ENCODE data around the gene IFT172.

IFT172 gene

DNA sequence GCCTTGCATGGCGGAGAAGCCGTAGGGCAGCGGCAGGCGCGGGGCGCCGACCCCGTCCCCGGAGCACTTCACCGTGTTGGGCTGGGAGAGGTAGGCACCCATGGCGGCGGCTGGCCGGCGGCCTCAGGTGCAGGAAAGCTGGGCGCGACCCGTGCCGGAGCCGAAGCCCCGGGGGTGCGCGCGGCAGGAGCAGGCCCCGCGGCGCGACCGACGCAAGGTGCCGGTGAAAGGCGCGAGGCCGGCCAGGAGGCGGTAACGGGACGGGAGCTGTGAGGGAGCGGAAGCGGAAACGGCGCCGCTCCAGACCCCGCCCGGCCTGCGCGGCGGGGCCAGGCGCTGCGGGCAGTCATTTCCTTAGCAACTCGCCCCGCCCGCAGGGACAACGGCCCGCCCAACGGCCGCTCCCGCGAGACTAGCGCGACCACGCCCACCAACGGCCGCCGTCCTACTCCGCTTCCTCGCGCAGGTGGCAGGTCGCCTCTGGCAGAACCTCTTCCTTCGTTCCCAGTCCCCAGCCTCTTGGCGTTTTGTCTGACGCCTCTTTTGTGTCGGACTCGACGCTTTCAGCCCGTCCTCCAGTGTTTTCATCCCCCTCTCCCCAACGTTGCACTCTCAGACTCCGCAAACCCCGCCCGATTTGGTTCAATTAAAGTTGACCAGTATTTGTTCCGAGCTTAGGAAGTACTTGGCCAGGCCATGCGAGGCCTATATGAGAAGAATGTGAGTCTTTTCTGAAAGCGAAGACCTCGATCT, 80.0 kb downstream of the IFT172 start, which contains the start of gene PPM1G:
Gene PPM1G, minus strand, starts transcription at position 271 of the 753 bp plus-strand sequence. Its CDS starts 169 bp downstream, at position 102.
- TF ChIP-seq, protein P1, sequence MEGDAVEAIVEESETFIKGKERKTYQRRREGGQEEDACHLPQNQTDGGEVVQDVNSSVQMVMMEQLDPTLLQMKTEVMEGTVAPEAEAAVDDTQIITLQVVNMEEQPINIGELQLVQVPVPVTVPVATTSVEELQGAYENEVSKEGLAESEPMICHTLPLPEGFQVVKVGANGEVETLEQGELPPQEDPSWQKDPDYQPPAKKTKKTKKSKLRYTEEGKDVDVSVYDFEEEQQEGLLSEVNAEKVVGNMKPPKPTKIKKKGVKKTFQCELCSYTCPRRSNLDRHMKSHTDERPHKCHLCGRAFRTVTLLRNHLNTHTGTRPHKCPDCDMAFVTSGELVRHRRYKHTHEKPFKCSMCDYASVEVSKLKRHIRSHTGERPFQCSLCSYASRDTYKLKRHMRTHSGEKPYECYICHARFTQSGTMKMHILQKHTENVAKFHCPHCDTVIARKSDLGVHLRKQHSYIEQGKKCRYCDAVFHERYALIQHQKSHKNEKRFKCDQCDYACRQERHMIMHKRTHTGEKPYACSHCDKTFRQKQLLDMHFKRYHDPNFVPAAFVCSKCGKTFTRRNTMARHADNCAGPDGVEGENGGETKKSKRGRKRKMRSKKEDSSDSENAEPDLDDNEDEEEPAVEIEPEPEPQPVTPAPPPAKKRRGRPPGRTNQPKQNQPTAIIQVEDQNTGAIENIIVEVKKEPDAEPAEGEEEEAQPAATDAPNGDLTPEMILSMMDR (conservative IDR thresholded peaks at IDR 0.05; ENCODE audit: control insufficient read depth, insufficient read depth, low read depth, low read length) = no peak
- peak; percentile 88 for DNase-seq (ENCODE audit: low read depth)
- peak within 1 kb of the TSS; percentile 85 for H3K4me3 ChIP-seq (ENCODE audit: control insufficient read depth, low read depth, low read length)

DNA sequence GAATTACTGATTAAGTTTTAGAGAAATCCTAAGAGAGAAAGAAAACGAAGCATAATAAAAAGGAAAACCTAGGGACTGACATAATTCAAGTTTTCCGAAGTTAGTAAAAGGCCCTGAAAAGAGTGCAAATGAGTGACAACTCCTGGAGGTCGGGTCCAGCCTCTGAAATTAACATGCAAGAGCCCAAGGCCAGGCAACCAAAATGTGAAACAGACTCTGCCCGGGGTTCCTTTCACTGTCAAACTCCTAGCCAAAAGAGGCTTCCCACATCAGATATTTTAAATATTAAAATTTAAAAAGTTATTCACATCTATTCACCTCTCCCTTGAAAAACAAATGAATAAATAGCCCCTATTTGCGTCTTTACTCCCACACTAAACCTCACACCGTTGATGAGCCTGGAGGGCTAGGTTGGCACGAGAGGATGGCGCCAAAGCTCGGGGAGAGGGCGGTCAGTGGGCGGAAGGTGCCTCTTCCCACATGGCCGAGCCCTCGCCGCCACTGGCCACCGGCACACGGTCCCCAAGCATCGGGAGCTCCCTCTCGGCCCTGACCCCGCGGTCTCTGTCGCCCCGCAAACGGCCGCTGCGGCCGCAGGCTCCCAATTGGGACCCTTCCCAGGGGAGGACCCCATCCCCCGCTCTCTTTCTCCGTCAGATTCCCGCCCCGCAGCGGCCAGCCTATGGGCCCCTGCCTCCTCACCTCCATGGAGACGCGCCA, 80.8 kb downstream of the IFT172 start:
- TF ChIP-seq, protein P1 (conservative IDR thresholded peaks at IDR 0.05; ENCODE audit: control insufficient read depth, insufficient read depth, low read depth, low read length) = no peak
- peak overlapping the region; percentile 85 for H3K4me3 ChIP-seq (ENCODE audit: control insufficient read depth, low read depth, low read length)
- no peak for DNase-seq (ENCODE audit: low read depth)

DNA sequence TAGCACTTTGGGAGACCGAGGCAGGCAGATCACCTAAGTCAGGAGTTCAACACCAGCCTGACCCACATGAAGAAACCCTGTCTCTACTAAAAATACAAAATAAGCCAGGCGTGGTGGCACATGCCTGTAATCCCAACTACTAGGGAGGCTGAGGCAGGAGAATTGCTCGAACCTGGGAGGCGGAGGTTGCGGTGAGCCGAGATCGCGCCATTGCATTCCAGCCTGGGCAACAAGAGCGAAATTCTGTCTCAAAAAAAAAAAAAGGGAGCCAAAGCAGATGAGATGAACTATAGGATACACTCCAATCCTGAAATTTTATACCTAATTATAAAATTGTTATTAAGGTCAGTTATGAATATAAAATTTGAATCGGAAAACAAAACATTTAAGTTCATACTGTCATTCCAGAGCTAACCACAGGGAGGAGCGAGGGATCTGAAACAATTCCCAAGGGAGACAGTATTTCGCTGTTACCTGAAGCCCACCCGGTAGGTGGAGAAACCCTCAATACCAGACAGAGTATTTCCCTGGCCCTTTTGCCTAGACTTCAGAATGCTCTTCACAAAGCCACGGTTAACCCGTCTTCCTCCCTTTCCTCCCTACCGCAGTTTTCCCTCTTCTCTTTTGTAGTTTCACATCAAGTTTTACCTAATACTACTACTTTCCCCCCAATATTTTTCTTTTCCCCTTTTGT, 81.6 kb downstream of the IFT172 start:
- peak; percentile 70 for DNase-seq (ENCODE audit: low read depth)
- H3K4me3 ChIP-seq (ENCODE audit: control insufficient read depth, low read depth, low read length) = peak overlapping the region; percentile 85
- TF ChIP-seq, protein P1 (conservative IDR thresholded peaks at IDR 0.05; ENCODE audit: control insufficient read depth, insufficient read depth, low read depth, low read length) = peak; percentile 68

DNA sequence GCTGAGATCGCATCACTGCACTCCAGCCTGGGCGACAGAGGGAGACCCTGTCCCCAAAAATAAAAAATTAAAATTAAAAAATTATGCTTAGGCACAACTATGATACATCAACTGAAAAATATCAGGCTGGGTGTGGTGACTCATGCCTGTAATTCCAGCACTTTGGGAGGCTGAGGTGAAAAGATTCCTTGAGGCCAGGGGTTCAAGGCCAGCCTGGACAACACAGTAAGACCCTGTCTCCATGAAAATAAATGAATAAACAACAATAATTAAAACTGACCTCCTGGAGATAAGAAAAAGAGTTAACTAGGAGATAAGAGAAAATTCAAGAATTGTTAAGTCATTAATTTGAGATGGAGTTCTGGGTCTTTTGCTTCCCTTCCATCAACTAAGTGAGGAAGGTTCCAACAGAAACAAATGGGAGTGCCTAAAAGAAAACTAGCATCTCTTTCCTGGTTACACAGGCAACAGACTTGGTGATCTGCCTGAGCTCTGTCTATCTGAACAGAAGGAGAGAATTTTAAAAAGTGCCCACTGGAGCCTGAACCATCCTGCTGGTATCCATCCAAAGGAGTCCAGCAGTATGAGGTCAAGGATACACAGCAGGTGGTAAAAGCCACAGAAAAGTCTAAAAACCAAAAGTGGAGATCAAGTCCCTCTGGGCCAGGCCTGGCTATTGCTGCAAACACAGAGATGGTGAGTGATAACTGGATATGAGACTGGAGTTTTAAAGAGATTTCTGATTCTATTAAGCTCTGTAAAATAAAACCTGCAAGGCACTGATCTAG, 89.0 kb downstream of the IFT172 start:
- no peak for DNase-seq (ENCODE audit: low read depth)
- TF ChIP-seq, protein P1 (conservative IDR thresholded peaks at IDR 0.05; ENCODE audit: control insufficient read depth, insufficient read depth, low read depth, low read length) = no peak
- H3K4me3 ChIP-seq (ENCODE audit: control insufficient read depth, low read depth, low read length) = no peak overlapping the region

DNA sequence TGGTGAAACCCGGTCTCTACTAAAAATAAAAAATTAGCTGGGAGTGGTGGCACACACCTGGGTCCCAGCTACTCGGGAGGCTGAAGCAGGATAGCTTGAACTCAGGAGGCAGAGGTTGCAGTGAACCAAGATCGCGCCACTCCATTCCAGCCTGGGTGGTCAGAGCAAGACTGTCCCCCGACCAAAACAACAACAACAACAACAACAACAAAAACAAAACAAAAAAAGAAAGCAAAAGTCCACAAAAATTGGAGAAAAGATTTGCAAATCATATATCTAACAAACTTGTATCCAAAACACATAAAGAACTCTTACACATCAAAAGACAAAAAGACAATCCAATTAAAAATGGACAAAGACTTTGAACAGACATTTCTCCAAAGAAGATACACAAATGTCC, 90.6 kb downstream of the IFT172 start:
- TF ChIP-seq, protein P1 (conservative IDR thresholded peaks at IDR 0.05; ENCODE audit: control insufficient read depth, insufficient read depth, low read depth, low read length) = no peak
- H3K4me3 ChIP-seq (ENCODE audit: control insufficient read depth, low read depth, low read length) = no peak overlapping the region
- no peak for DNase-seq (ENCODE audit: low read depth)
